Hematopoietic multipotent progenitor cell treated with erythropoietin and hydrocortisone succinate and interleukin-3 and kit ligand, for 17 days (in vitro differentiated cells): ENCODE data around the gene ASCC3.

Source experiments
- DNase-seq: peaks from one replicate; pipeline ENCODE4 v3.0.0-alpha.2; 2015; ENCODE audit warnings: low spot score

ASCC3 gene

GRCh38 chr6:100464162-100464851 is 416.8 kb downstream of the ASCC3 start:
- no peak for DNase-seq

- DNase-seq = no peak
These were observed 417.4 kb downstream of the ASCC3 start for GRCh38 chr6:100463630-100464161.

- no peak for DNase-seq
These were observed 418.2 kb downstream of the ASCC3 start for GRCh38 chr6:100462706-100463629.

- DNase-seq = no peak
These were observed 419.0 kb downstream of the ASCC3 start for GRCh38 chr6:100461917-100462705.

GRCh38 chr6:100461278-100461916 is 419.7 kb downstream of the ASCC3 start:
- no peak for DNase-seq

GRCh38 chr6:100460650-100461204 is 420.4 kb downstream of the ASCC3 start:
- no peak for DNase-seq

GRCh38 chr6:100459592-100460184 is 421.4 kb downstream of the ASCC3 start:
- DNase-seq = no peak

- no peak for DNase-seq
These were observed 422.1 kb downstream of the ASCC3 start for GRCh38 chr6:100458841-100459591.
